K562 (cell line): Measurements from ENCODE around the gene DGCR8. TPM values are rescaled to one million over a fixed set of nuclear protein-coding genes. Genes with fewer than 3 reads are reported as not detected.

ENCODE experiments used
- ASH1L ChIP-seq: fragments of 450-650 bp; IDR thresholded peaks from 2 replicates; pipeline ENCODE4 v1.6.1; 2018; ENCODE audit warnings: borderline replicate concordance, mild to moderate bottlenecking, low read depth; ENCODE audit not compliant: partially characterized antibody
- CHCHD3 ChIP-seq: fragments of 250-450 bp; sonication (Bioruptor Pico); IDR thresholded peaks from 2 replicates; pipeline ENCODE4 v2.1.2; 2022; ENCODE audit warnings: mild to moderate bottlenecking
- CHD2 ChIP-seq: IDR thresholded peaks from 2 replicates; pipeline ENCODE4 v1.6.1; 2011; ENCODE audit warnings: low read depth, low read length
- ETS2 ChIP-seq: IDR thresholded peaks from 2 replicates; pipeline ENCODE4 v1.6.1; 2016; ENCODE audit warnings: borderline replicate concordance, missing genetic modification characterization, mild to moderate bottlenecking, moderate library complexity, missing compliant biosample characterization; ENCODE audit not compliant: poor library complexity, severe bottlenecking
- EWSR1 ChIP-seq: fragments of 450-650 bp; IDR thresholded peaks from 2 replicates; pipeline ENCODE4 v1.6.1; 2018; ENCODE audit warnings: borderline replicate concordance, mild to moderate bottlenecking, low read depth, moderate library complexity; ENCODE audit not compliant: partially characterized antibody
- GATAD2A ChIP-seq: fragments of 450-650 bp; IDR thresholded peaks from 2 replicates; pipeline ENCODE4 v1.6.1; 2017
- PHB ChIP-seq: fragments of 250-450 bp; sonication (Bioruptor Pico); IDR thresholded peaks from 2 replicates; pipeline ENCODE4 v1.5.0; 2021
- RBFOX2 ChIP-seq: fragments of 200-400 bp; formaldehyde crosslinking; IDR thresholded peaks from 2 replicates; pipeline ENCODE4 v1.6.1; 2017; ENCODE audit warnings: low read depth, mild to moderate bottlenecking, low read length, moderate library complexity
- YY1 ChIP-seq, 3 experiments: IDR thresholded peaks; 2 replicates each; pipeline ENCODE4 v1.6.1; 2011; ENCODE audit warnings: low read length in 2 of 3, mild to moderate bottlenecking in 2 of 3, moderate library complexity in 2 of 3, borderline replicate concordance in 1 of 3, control low read depth in 1 of 3, low read depth in 1 of 3; ENCODE audit not compliant: insufficient read depth in 3 of 3, insufficient replicate concordance in 2 of 3, control insufficient read depth in 1 of 3, insufficient read length in 1 of 3; ENCODE audit errors: extremely low read depth in 1 of 3
- ZFP36 ChIP-seq: fragments of 150-350 bp; IDR thresholded peaks from 2 replicates; pipeline ENCODE4 v1.6.1; 2018; ENCODE audit warnings: low read length, low read depth; ENCODE audit not compliant: partially characterized antibody
- ZNF408 ChIP-seq: fragments of 250-450 bp; sonication (Bioruptor Pico); IDR thresholded peaks from 2 replicates; pipeline ENCODE4 v1.4.0; 2020; ENCODE audit warnings: low read depth, mild to moderate bottlenecking, moderate library complexity
- polyA plus RNA-seq, 8 experiments: library from polyadenylated mRNA; depleted of rRNA in 4 of 8; stranded (reverse) in 5 of 8; unstranded in 3 of 8; fragments of >200 nt; fragmentation: Nextera tagmentation in 2 of 8; fragmentation: Illumina TruSeq in 1 of 8; extraction: Ambion mirVana in 2 of 8; extraction: Trizol in 1 of 8; gene quantifications; 2 replicates each; pipeline versions ENCODE4 v1.2.1 to v1.2.3, GENCODE V29; 2011 to 2014; ENCODE audit warnings: inconsistent platforms in 1 of 8, missing spikeins in 1 of 8
- total RNA-seq, 7 experiments: library from RNA; depleted of rRNA in 6 of 7; stranded (reverse); fragments of >200 nt in 6 of 7; fragmentation: Illumina TruSeq in 2 of 7; extraction: Trizol in 2 of 7; gene quantifications; 2 replicates each; pipeline versions ENCODE4 v1.2.1 to v1.2.3, GENCODE V29; 2011 to 2021; ENCODE audit warnings: low replicate concordance in 1 of 7
- TF ChIP-seq, protein P1 (sequence below): sonication (generic); formaldehyde crosslinking; IDR thresholded peaks from 2 replicates; pipeline ENCODE4 v1.8.1; 2023; ENCODE audit warnings: mild to moderate bottlenecking, missing genetic modification reagents
- TF ChIP-seq, protein P2 (sequence below), 2 experiments: IDR thresholded peaks; 2 replicates each; pipeline ENCODE4 v1.6.1; 2011; ENCODE audit warnings: borderline replicate concordance in 1 of 2, control low read depth in 1 of 2, low read depth in 1 of 2, low read length in 1 of 2, mild to moderate bottlenecking in 1 of 2, mixed read lengths in 1 of 2, moderate library complexity in 1 of 2; ENCODE audit not compliant: insufficient read depth in 1 of 2, insufficient read length in 1 of 2, poor library complexity in 1 of 2, severe bottlenecking in 1 of 2; ENCODE audit errors: extremely low read depth in 1 of 2
- TF ChIP-seq, protein P3 (sequence below), 2 experiments: fragments of 450-650 bp in 1 of 2; sonication (generic) in 1 of 2; formaldehyde crosslinking; conservative IDR thresholded peaks; 2 replicates each; pipeline versions ENCODE4 v1.4.0 to v1.8.1; 2020 to 2022; ENCODE audit warnings: mild to moderate bottlenecking in 1 of 2, missing genetic modification reagents in 1 of 2
- TF ChIP-seq, protein P4 (sequence below): fragments of 250-450 bp; sonication (Bioruptor Pico); IDR thresholded peaks from 2 replicates; pipeline ENCODE4 v1.8.0; 2021; ENCODE audit warnings: moderate library complexity, mild to moderate bottlenecking, inconsistent platforms
- TF ChIP-seq, protein P5 (sequence below): sonication (generic); formaldehyde crosslinking; IDR thresholded peaks from 2 replicates; pipeline ENCODE4 v1.8.1; 2023; ENCODE audit warnings: missing genetic modification reagents, mild to moderate bottlenecking, borderline replicate concordance

DGCR8 gene
- total and polyA plus RNA-seq, 9 of the 15 experiments (the other 6 are each of a cell fraction or from before 2014, with no cell fraction given): 5.9 to 144 (median 80.1) TPM

DNA sequence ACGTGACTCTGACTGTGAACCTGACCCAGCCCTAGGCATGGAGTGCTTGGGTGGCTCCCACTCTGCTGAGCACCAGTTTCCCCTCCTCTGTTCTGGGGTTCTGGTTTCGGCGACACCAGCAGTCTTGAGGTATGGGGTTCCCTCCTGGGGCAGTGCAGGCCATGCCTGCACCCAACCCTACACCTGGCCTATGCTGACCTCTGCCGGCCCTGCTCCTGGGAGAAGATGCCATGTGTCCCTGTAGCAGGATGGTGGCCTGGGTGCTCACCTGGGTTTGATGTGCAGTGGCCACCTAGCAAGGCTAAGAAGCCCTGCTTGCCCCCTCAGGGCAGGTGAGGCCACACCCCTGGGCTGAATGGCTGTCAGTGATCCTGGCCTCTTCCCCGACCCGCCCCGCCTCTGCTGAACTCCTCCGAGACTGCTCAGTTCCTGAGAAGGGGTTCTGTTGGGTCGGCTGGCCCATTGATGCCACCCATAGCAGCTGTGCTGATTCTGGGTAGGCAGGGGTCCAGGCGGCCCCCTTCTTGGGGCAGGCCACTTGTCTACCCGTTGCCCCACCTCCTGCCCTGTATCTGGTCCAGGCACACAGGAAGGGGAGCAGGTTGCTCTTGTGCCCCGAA, 54.0 kb downstream of the DGCR8 start (continued):
- TF ChIP-seq, protein P1, sequence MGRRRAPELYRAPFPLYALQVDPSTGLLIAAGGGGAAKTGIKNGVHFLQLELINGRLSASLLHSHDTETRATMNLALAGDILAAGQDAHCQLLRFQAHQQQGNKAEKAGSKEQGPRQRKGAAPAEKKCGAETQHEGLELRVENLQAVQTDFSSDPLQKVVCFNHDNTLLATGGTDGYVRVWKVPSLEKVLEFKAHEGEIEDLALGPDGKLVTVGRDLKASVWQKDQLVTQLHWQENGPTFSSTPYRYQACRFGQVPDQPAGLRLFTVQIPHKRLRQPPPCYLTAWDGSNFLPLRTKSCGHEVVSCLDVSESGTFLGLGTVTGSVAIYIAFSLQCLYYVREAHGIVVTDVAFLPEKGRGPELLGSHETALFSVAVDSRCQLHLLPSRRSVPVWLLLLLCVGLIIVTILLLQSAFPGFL (CRISPR knock-in tag): no peak
- peak; percentile 42; the same call in 1 of the 2 replicates for TF ChIP-seq RBFOX2
- TF ChIP-seq GATAD2A: no peak
- TF ChIP-seq ETS2 (tag): no peak
- TF ChIP-seq, protein P2, sequence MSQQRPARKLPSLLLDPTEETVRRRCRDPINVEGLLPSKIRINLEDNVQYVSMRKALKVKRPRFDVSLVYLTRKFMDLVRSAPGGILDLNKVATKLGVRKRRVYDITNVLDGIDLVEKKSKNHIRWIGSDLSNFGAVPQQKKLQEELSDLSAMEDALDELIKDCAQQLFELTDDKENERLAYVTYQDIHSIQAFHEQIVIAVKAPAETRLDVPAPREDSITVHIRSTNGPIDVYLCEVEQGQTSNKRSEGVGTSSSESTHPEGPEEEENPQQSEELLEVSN (IDR thresholded peaks at IDR 0.05; ENCODE audit: borderline replicate concordance in 1 of 2, extremely low read depth in 1 of 2, insufficient read depth in 1 of 2, insufficient read length in 1 of 2, low read depth in 1 of 2, low read length in 1 of 2, poor library complexity in 1 of 2, severe bottlenecking in 1 of 2): no peak
- TF ChIP-seq, protein P3, sequence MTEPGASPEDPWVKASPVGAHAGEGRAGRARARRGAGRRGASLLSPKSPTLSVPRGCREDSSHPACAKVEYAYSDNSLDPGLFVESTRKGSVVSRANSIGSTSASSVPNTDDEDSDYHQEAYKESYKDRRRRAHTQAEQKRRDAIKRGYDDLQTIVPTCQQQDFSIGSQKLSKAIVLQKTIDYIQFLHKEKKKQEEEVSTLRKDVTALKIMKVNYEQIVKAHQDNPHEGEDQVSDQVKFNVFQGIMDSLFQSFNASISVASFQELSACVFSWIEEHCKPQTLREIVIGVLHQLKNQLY (CRISPR knock-in tag; conservative IDR thresholded peaks at IDR 0.05): no peak
- TF ChIP-seq, protein P4, sequence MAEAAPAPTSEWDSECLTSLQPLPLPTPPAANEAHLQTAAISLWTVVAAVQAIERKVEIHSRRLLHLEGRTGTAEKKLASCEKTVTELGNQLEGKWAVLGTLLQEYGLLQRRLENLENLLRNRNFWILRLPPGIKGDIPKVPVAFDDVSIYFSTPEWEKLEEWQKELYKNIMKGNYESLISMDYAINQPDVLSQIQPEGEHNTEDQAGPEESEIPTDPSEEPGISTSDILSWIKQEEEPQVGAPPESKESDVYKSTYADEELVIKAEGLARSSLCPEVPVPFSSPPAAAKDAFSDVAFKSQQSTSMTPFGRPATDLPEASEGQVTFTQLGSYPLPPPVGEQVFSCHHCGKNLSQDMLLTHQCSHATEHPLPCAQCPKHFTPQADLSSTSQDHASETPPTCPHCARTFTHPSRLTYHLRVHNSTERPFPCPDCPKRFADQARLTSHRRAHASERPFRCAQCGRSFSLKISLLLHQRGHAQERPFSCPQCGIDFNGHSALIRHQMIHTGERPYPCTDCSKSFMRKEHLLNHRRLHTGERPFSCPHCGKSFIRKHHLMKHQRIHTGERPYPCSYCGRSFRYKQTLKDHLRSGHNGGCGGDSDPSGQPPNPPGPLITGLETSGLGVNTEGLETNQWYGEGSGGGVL (CRISPR knock-in tag): no peak
- no peak for TF ChIP-seq CHD2
- TF ChIP-seq, protein P5, sequence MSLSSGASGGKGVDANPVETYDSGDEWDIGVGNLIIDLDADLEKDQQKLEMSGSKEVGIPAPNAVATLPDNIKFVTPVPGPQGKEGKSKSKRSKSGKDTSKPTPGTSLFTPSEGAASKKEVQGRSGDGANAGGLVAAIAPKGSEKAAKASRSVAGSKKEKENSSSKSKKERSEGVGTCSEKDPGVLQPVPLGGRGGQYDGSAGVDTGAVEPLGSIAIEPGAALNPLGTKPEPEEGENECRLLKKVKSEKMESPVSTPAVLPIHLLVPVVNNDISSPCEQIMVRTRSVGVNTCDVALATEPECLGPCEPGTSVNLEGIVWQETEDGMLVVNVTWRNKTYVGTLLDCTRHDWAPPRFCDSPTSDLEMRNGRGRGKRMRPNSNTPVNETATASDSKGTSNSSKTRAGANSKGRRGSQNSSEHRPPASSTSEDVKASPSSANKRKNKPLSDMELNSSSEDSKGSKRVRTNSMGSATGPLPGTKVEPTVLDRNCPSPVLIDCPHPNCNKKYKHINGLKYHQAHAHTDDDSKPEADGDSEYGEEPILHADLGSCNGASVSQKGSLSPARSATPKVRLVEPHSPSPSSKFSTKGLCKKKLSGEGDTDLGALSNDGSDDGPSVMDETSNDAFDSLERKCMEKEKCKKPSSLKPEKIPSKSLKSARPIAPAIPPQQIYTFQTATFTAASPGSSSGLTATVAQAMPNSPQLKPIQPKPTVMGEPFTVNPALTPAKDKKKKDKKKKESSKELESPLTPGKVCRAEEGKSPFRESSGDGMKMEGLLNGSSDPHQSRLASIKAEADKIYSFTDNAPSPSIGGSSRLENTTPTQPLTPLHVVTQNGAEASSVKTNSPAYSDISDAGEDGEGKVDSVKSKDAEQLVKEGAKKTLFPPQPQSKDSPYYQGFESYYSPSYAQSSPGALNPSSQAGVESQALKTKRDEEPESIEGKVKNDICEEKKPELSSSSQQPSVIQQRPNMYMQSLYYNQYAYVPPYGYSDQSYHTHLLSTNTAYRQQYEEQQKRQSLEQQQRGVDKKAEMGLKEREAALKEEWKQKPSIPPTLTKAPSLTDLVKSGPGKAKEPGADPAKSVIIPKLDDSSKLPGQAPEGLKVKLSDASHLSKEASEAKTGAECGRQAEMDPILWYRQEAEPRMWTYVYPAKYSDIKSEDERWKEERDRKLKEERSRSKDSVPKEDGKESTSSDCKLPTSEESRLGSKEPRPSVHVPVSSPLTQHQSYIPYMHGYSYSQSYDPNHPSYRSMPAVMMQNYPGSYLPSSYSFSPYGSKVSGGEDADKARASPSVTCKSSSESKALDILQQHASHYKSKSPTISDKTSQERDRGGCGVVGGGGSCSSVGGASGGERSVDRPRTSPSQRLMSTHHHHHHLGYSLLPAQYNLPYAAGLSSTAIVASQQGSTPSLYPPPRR (CRISPR knock-in tag): no peak
- no peak for TF ChIP-seq EWSR1
- TF ChIP-seq CHCHD3 (CRISPR knock-in tag): no peak
- TF ChIP-seq ASH1L: no peak
- no peak for TF ChIP-seq ZNF408 (CRISPR knock-in tag)
- TF ChIP-seq ZFP36: no peak
- no peak for TF ChIP-seq PHB
- peak in 1 of 3 experiments; percentile 7 for TF ChIP-seq YY1 (IDR thresholded peaks at IDR 0.05; ENCODE audit: borderline replicate concordance in 1 of 3, control insufficient read depth in 1 of 3, extremely low read depth in 1 of 3, insufficient read depth in 3 of 3, insufficient read length in 1 of 3, insufficient replicate concordance in 2 of 3, low read depth in 1 of 3, low read length in 2 of 3)
